Measurements from ENCODE around the gene VPS8. TPM values are rescaled to one million over a fixed set of nuclear protein-coding genes. Genes with fewer than 3 reads are reported as not detected.
A peak's percentile ranks its signal among the peaks of the same experiment; 100 is the strongest.

VPS8 gene
- total RNA-seq, 1 experiment from 2014 or later = 72.3 TPM

DNA sequence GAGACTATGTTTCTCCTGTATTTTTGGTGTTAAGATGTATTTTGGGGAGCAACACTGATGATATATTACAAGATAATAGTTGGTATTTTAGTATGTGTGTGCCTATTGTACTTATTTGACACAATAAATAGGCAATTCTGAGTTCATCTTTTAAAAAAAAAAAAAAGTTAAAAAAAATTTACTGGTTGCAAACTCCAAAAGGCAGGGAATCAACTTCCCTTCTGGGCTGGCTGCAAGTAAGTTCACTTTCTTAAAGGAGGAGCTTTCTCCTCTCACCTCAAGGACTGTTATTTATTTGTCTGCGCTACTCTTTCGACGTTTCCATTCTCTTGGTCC lies 335 bp upstream of the VPS8 start:
- peak overlapping the region; percentile 88 for H3K27ac ChIP-seq (ENCODE audit: low read length)
- peaks cover 7% of the 10 kb centered on the region; the same call in 1 of the 2 replicates for H3K36me3 ChIP-seq (ENCODE audit: control insufficient read depth, insufficient read depth, low read length)
- ATAC-seq (no peak), DNase-seq (ENCODE audit: low read depth, low spot score) (no peak)
- TF ChIP-seq TCF7L2 (IDR thresholded peaks at IDR 0.05; ENCODE audit: low read depth, low read length) = no peak
- TF ChIP-seq POLR2AphosphoS5 (IDR thresholded peaks at IDR 0.05; ENCODE audit: low read depth, low read length) = no peak
- TF ChIP-seq, protein P1, sequence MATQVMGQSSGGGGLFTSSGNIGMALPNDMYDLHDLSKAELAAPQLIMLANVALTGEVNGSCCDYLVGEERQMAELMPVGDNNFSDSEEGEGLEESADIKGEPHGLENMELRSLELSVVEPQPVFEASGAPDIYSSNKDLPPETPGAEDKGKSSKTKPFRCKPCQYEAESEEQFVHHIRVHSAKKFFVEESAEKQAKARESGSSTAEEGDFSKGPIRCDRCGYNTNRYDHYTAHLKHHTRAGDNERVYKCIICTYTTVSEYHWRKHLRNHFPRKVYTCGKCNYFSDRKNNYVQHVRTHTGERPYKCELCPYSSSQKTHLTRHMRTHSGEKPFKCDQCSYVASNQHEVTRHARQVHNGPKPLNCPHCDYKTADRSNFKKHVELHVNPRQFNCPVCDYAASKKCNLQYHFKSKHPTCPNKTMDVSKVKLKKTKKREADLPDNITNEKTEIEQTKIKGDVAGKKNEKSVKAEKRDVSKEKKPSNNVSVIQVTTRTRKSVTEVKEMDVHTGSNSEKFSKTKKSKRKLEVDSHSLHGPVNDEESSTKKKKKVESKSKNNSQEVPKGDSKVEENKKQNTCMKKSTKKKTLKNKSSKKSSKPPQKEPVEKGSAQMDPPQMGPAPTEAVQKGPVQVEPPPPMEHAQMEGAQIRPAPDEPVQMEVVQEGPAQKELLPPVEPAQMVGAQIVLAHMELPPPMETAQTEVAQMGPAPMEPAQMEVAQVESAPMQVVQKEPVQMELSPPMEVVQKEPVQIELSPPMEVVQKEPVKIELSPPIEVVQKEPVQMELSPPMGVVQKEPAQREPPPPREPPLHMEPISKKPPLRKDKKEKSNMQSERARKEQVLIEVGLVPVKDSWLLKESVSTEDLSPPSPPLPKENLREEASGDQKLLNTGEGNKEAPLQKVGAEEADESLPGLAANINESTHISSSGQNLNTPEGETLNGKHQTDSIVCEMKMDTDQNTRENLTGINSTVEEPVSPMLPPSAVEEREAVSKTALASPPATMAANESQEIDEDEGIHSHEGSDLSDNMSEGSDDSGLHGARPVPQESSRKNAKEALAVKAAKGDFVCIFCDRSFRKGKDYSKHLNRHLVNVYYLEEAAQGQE (IDR thresholded peaks at IDR 0.05; ENCODE audit: insufficient read depth in 1 of 2, low read depth in 2 of 2, low read length in 1 of 2) = no peak
- TF ChIP-seq SIN3A (IDR thresholded peaks at IDR 0.05; ENCODE audit: borderline replicate concordance, insufficient read depth, low read depth, low read length) = no peak
- TF ChIP-seq CTCF (IDR thresholded peaks at IDR 0.05) = no peak
- intact Hi-C loops (cut with micrococcal nuclease; ENCODE audit: unreplicated experiment) = no loop called here
- peak overlapping the region; percentile 90 to 98 for H3K4me3 ChIP-seq (ENCODE audit: low read depth in 2 of 2, low read length in 2 of 2)
- no peaks in the 10 kb centered on the region for H3K9me3 ChIP-seq (ENCODE audit: control insufficient read depth, insufficient read depth, low read depth, low read length)
- no peaks in the 10 kb centered on the region; the same call in 1 of the 2 replicates for H3K27me3 ChIP-seq (ENCODE audit: control insufficient read depth, insufficient read depth, low read length)
- in situ Hi-C loops (cut with HindIII; ENCODE audit: low pct_unique_long_range_greater_than_20kb, low sequenced_read_pairs) = no loop called here
- BruUV-seq (replicated peaks) = no TSS peak
- ChIA-PET CTCF (interaction anchor here (0.7 to 0.9 kb wide), 2 partner anchors 26 to 439 kb away, joined by 3 to 5 read pairs; no protein-coding TSS in a partner anchor), POLR2A (interaction anchor here (0.6 kb wide), 1 partner anchor 49 kb away, joined by 4 read pairs; no protein-coding TSS in a partner anchor)
- peaks cover 13% of the 10 kb centered on the region for H3K4me1 ChIP-seq (ENCODE audit: control insufficient read depth, insufficient read depth, low read length)

DNA sequence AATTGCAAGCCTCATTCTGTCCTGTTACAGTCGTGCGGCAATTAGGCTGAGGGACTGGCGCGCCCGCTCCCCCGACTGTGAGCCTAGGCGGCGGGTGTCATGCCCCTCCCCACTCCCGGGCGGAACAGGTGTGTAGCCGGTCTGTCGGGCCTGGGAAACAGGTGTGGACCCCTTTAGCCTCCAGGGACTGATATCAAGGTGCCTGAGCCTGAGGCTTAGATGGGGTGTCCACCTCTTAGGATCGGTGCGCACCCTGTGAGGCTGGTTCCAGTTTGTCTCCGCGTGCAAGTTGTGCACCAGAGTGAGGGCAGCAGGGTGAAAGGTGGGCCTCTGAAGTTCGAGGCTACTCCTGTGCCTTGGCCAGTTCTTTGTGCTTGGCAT lies 686 bp downstream of the VPS8 start:
- BruUV-seq (replicated peaks) = no TSS peak
- ATAC-seq (peak; percentile 52), DNase-seq (ENCODE audit: low read depth, low spot score) (no peak)

More for the DNA sequence above, 686 bp downstream of the VPS8 start:
- POLR2A ChIA-PET = no interaction called here
- Histone ChIP-seq H3K9me3 (ENCODE audit: control insufficient read depth, insufficient read depth, low read depth, low read length) (no peaks in the 10 kb centered on the region), H3K4me1 (ENCODE audit: control insufficient read depth, insufficient read depth, low read length) (peaks cover 13% of the 10 kb centered on the region), H3K27ac (ENCODE audit: low read length) (peak overlapping the region; percentile 88), H3K27me3 (ENCODE audit: control insufficient read depth, insufficient read depth, low read length) (no peaks in the 10 kb centered on the region), H3K4me3 (ENCODE audit: low read depth in 2 of 2, low read length in 2 of 2) (peak overlapping the region; percentile 90 to 98), H3K36me3 (ENCODE audit: control insufficient read depth, insufficient read depth, low read length) (peaks cover 7% of the 10 kb centered on the region; the same call in 1 of the 2 replicates)
- in situ Hi-C loops (cut with HindIII; ENCODE audit: low pct_unique_long_range_greater_than_20kb, low sequenced_read_pairs) = no loop called here
- TF ChIP-seq POLR2AphosphoS5 (IDR thresholded peaks at IDR 0.05; ENCODE audit: low read depth, low read length) (no peak), TCF7L2 (IDR thresholded peaks at IDR 0.05; ENCODE audit: low read depth, low read length) (no peak), SIN3A (IDR thresholded peaks at IDR 0.05; ENCODE audit: borderline replicate concordance, insufficient read depth, low read depth, low read length) (no peak), CTCF (IDR thresholded peaks at IDR 0.05) (no peak)
- TF ChIP-seq, protein P1 (IDR thresholded peaks at IDR 0.05; ENCODE audit: insufficient read depth in 1 of 2, low read depth in 2 of 2, low read length in 1 of 2) = no peak
- intact Hi-C loops (cut with micrococcal nuclease; ENCODE audit: unreplicated experiment) = no loop called here
- CTCF ChIA-PET = interaction anchor here (0.9 to 1.4 kb wide), 2 partner anchors 10 to 25 kb away, joined by 3 read pairs; no protein-coding TSS in a partner anchor

All from Panc1 (cell line).